ENCODE results near the gene SLC35E3. TPM values are rescaled to one million over a fixed set of nuclear protein-coding genes. Genes with fewer than 3 reads are reported as not detected.

Gene SLC35E3
- total RNA-seq, result 1 to 10 TPM; 1.1 to 5.3 (median 2.6) TPM
- polyA plus RNA-seq, result 1 to 10 TPM in 1 of 3 donors, under 1 TPM in 2; under 0.01 to 3.7 (median 0.92) TPM

- Histone ChIP-seq H3K27ac (peak within 1 kb of the TSS; percentile 79 to 83 (median 82)), H3K4me1 (peaks cover 0 to 21% (median 18%) of the 10 kb centered on the region in 4 donors), H3K9me3 (no peaks in the 10 kb centered on the region), H3K36me3 (peaks cover 0 to 19% (median 0%) of the 10 kb centered on the region in 4 donors), H3K4me3 (peak within 1 kb of the TSS; percentile 63 to 77 (median 66)), H3K27me3 (no peaks in the 10 kb centered on the region)
- intact Hi-C loops (cut with DNase I), result loop anchor here (1.0 to 5.0 kb wide), 3 partner anchors 59 to 389 kb away; partner anchors contain the start of genes MDM2 and NUP107
- DNase-seq, result peak; percentile 95
- TF ChIP-seq POLR2A (IDR thresholded peaks at IDR 0.05), result peak; percentile 6 to 83
- peak; percentile 68 to 88 (median 82) for TF ChIP-seq POLR2AphosphoS5 (IDR thresholded peaks at IDR 0.05)
- no peak for TF ChIP-seq CTCF (IDR thresholded peaks at IDR 0.05)
- TF ChIP-seq EP300 (IDR thresholded peaks at IDR 0.05), result no peak
- WGBS, 2 donors, result 0% methylated on average over 52 of the region's 52 CpGs
Observed at GRCh38 chr12:68745904-68746571, at the start of gene SLC35E3. TSS of gene SLC35E3 (plus strand) at chr12:68746176. CDS start at chr12:68746378, 202 bp downstream.

- no peak for DNase-seq
- H3K27me3 ChIP-seq, result no peaks in the 10 kb centered on the region
- WGBS, 2 donors, result 79 to 91% methylated on average over 1 of the region's 1 CpG
- intact Hi-C loops (cut with DNase I), result no loop called here
- no peaks in the 10 kb centered on the region for H3K4me1 ChIP-seq
- H3K9me3 ChIP-seq, result no peaks in the 10 kb centered on the region
- H3K27ac ChIP-seq, result no peak overlapping the region
- H3K36me3 ChIP-seq, result peaks cover 0 to 100% (median 36%) of the 10 kb centered on the region in 4 donors
- TF ChIP-seq POLR2A (IDR thresholded peaks at IDR 0.05), result no peak
- no peak overlapping the region for H3K4me3 ChIP-seq
Observed at GRCh38 chr12:68699486-68699885, 46.5 kb upstream of the SLC35E3 start.

- Histone ChIP-seq H3K36me3 (peaks cover 0 to 96% (median 10%) of the 10 kb centered on the region in 4 donors), H3K4me1 (no peaks in the 10 kb centered on the region), H3K27ac (no peak overlapping the region), H3K4me3 (no peak overlapping the region), H3K27me3 (no peaks in the 10 kb centered on the region), H3K9me3 (no peaks in the 10 kb centered on the region)
- no peak for DNase-seq
- intact Hi-C loops (cut with DNase I), result no loop called here
- no peak for TF ChIP-seq POLR2A (IDR thresholded peaks at IDR 0.05)
- TF ChIP-seq CTCF (IDR thresholded peaks at IDR 0.05), result no peak
- TF ChIP-seq POLR2AphosphoS5 (IDR thresholded peaks at IDR 0.05), result no peak
- no peak for TF ChIP-seq EP300 (IDR thresholded peaks at IDR 0.05)
- 93 to 95% methylated on average over 7 of the region's 7 CpGs for WGBS, 2 donors
Observed at GRCh38 chr12:68727776-68728175, 18.2 kb upstream of the SLC35E3 start.

GRCh38 chr12:68733661-68734071 lies 12.3 kb upstream of the SLC35E3 start:
- no peak for TF ChIP-seq EP300 (IDR thresholded peaks at IDR 0.05)
- no peak for TF ChIP-seq POLR2AphosphoS5 (IDR thresholded peaks at IDR 0.05)
- no peak for TF ChIP-seq CTCF (IDR thresholded peaks at IDR 0.05)
- TF ChIP-seq POLR2A (IDR thresholded peaks at IDR 0.05), result no peak
- no peak overlapping the region for H3K4me3 ChIP-seq
- intact Hi-C loops (cut with DNase I), result no loop called here
- 96 to 97% methylated on average over 4 of the region's 4 CpGs for WGBS, 2 donors
- no peaks in the 10 kb centered on the region for H3K27me3 ChIP-seq
- no peak for DNase-seq
- no peak overlapping the region for H3K27ac ChIP-seq
- H3K4me1 ChIP-seq, result no peaks in the 10 kb centered on the region
- H3K9me3 ChIP-seq, result no peaks in the 10 kb centered on the region
- H3K36me3 ChIP-seq, result peaks cover 0 to 91% (median 20%) of the 10 kb centered on the region in 4 donors

GRCh38 chr12:68739891-68740290 lies 6.1 kb upstream of the SLC35E3 start:
- intact Hi-C loops (cut with DNase I), result no loop called here
- peaks cover 0 to 60% (median 2%) of the 10 kb centered on the region in 4 donors for H3K36me3 ChIP-seq
- no peak for DNase-seq

More at GRCh38 chr12:68739891-68740290, 6.1 kb upstream of the SLC35E3 start:
- H3K4me3 ChIP-seq, result no peak overlapping the region
- 89 to 90% methylated on average over 6 of the region's 6 CpGs for WGBS, 2 donors
- H3K27ac ChIP-seq, result no peak overlapping the region
- no peaks in the 10 kb centered on the region for H3K4me1 ChIP-seq
- TF ChIP-seq POLR2AphosphoS5 (IDR thresholded peaks at IDR 0.05) (no peak), POLR2A (IDR thresholded peaks at IDR 0.05) (no peak), CTCF (IDR thresholded peaks at IDR 0.05) (no peak), EP300 (IDR thresholded peaks at IDR 0.05) (no peak)
- no peaks in the 10 kb centered on the region for H3K27me3 ChIP-seq
- H3K9me3 ChIP-seq, result no peaks in the 10 kb centered on the region

Data from sigmoid colon (tissue), 7 donors.